Neural cell (in vitro differentiated cells): ENCODE data around the gene CDC25C. TPM values are rescaled to one million over a fixed set of nuclear protein-coding genes. Genes with fewer than 3 reads are reported as not detected.

Experiments used
- H2AFZ ChIP-seq: fragments of 200-600, 300-800 bp; sonication (generic), shearing (Covaris generic); 2 replicates; pipeline ENCODE4 v1.6.0; 2014; ENCODE audit warnings: low read depth, mild to moderate bottlenecking, antibody characterized with exemption, low read length, moderate library complexity
- H3F3A ChIP-seq: fragments of 200-600 bp; shearing (Covaris generic); 2 replicates; pipeline ENCODE4 v1.6.1; 2016; ENCODE audit warnings: mild to moderate bottlenecking, moderate library complexity, mixed read lengths, antibody characterized with exemption, low read length; ENCODE audit not compliant: insufficient read depth, poor library complexity, severe bottlenecking
- H3K27ac ChIP-seq: fragments of 200-600, 300-800 bp; sonication (generic), shearing (Covaris generic); 2 replicates; pipeline ENCODE4 v1.5.1; 2014; ENCODE audit warnings: mild to moderate bottlenecking, low read length, moderate library complexity
- H3K27me3 ChIP-seq: fragments of 300-800, 200-600 bp; sonication (generic), shearing (Covaris generic); 2 replicates; pipeline ENCODE4 v1.6.0; 2014; ENCODE audit warnings: mild to moderate bottlenecking, low read depth, low read length, moderate library complexity; ENCODE audit not compliant: insufficient read depth
- H3K36me3 ChIP-seq: fragments of 300-800, 200-600 bp; sonication (generic), shearing (Covaris generic); 2 replicates; pipeline ENCODE4 v1.5.1; 2014; ENCODE audit warnings: mild to moderate bottlenecking, antibody characterized with exemption, low read length, moderate library complexity; ENCODE audit not compliant: insufficient read depth
- H3K4me2 ChIP-seq: fragments of 300-800, 200-600 bp; sonication (generic), shearing (Covaris generic); 2 replicates; pipeline ENCODE4 v1.6.0; 2014; ENCODE audit warnings: mild to moderate bottlenecking, low read length
- H3K4me3 ChIP-seq: fragments of 300-800, 200-600 bp; sonication (generic), shearing (Covaris generic); 2 replicates; pipeline ENCODE4 v1.5.1; 2014; ENCODE audit warnings: mild to moderate bottlenecking, low read length, moderate library complexity
- H3K79me2 ChIP-seq: fragments of 200-600 bp; shearing (Covaris generic); replicated peaks from 2 replicates; pipeline ENCODE4 v1.6.0; 2014; ENCODE audit warnings: mild to moderate bottlenecking, low read length, moderate library complexity; ENCODE audit not compliant: insufficient read depth
- H3K9ac ChIP-seq: fragments of 300-800, 200-600 bp; sonication (generic), shearing (Covaris generic); 2 replicates; pipeline ENCODE4 v1.6.1; 2016; ENCODE audit warnings: mild to moderate bottlenecking, low read length, mixed read lengths
- H3K9me2 ChIP-seq: fragments of 200-600 bp; shearing (Covaris generic); 2 replicates; pipeline ENCODE4 v1.6.1; 2016; ENCODE audit warnings: mild to moderate bottlenecking, low read length, mixed read lengths; ENCODE audit not compliant: insufficient read depth
- H3K9me3 ChIP-seq: fragments of 200-600, 300-800 bp; sonication (generic), shearing (Covaris generic); 2 replicates; pipeline ENCODE4 v1.6.1; 2016; ENCODE audit warnings: mild to moderate bottlenecking, mixed run types, low read length, moderate library complexity, mixed read lengths
- H4K20me1 ChIP-seq: fragments of 200-600 bp; shearing (Covaris generic); 2 replicates; pipeline ENCODE4 v1.6.1; 2016; ENCODE audit warnings: mild to moderate bottlenecking, mixed run types; ENCODE audit not compliant: insufficient read depth
- CTCF ChIP-seq: fragments of 450-650 bp; IDR thresholded peaks from 2 replicates; pipeline ENCODE4 v1.5.1; 2014; ENCODE audit warnings: antibody characterized with exemption, mild to moderate bottlenecking, moderate library complexity; ENCODE audit not compliant: poor library complexity, severe bottlenecking
- EP300 ChIP-seq: fragments of 450-650 bp; conservative IDR thresholded peaks from 2 replicates; pipeline ENCODE4 v1.6.1; 2014; ENCODE audit warnings: antibody characterized with exemption, mild to moderate bottlenecking, moderate library complexity; ENCODE audit not compliant: poor library complexity, severe bottlenecking
- EZH2 ChIP-seq: fragments of 200-600, 300-800 bp; shearing (Covaris generic), sonication (generic); IDR thresholded peaks from 2 replicates; pipeline ENCODE4 v1.6.1; 2014; ENCODE audit warnings: antibody characterized with exemption, low read length, borderline replicate concordance, mild to moderate bottlenecking; ENCODE audit not compliant: insufficient read depth, poor library complexity, severe bottlenecking
- MXI1 ChIP-seq: fragments of 450-650 bp; conservative IDR thresholded peaks from 2 replicates; pipeline ENCODE4 v1.6.1; 2014; ENCODE audit warnings: antibody characterized with exemption, mild to moderate bottlenecking; ENCODE audit not compliant: poor library complexity, severe bottlenecking
- POLR2AphosphoS5 ChIP-seq: IDR thresholded peaks from 2 replicates; pipeline ENCODE4 v1.6.1; 2012
- RAD21 ChIP-seq: fragments of 450-650 bp; conservative IDR thresholded peaks from 2 replicates; pipeline ENCODE4 v1.6.1; 2014; ENCODE audit warnings: antibody characterized with exemption, mild to moderate bottlenecking, moderate library complexity
- REST ChIP-seq: IDR thresholded peaks from 2 replicates; pipeline ENCODE4 v1.6.1; 2012; ENCODE audit warnings: borderline replicate concordance
- SMC3 ChIP-seq: fragments of 450-650 bp; conservative IDR thresholded peaks from 2 replicates; pipeline ENCODE4 v1.6.1; 2014; ENCODE audit warnings: antibody characterized with exemption, mild to moderate bottlenecking, moderate library complexity; ENCODE audit not compliant: poor library complexity
- TAF1 ChIP-seq: IDR thresholded peaks from 2 replicates; pipeline ENCODE4 v1.6.1; 2012; ENCODE audit warnings: low read depth
- polyA plus RNA-seq: library from polyadenylated mRNA; depleted of rRNA; stranded (reverse); fragments of >200 nt; gene quantifications from 2 replicates; pipeline ENCODE4 v1.2.3, GENCODE V29; 2014

The CDC25C gene
- polyA plus RNA-seq, 1 donor from 2014 or later, result 0.71 TPM

- Histone ChIP-seq H3K79me2 (peaks cover 35% of the 10 kb centered on the region), H3F3A (no peaks in the 10 kb centered on the region), H3K9ac (no peak overlapping the region), H3K27ac (no peak overlapping the region), H3K27me3 (no peaks in the 10 kb centered on the region), H3K9me3 (no peaks in the 10 kb centered on the region), H3K36me3 (peaks cover 5% of the 10 kb centered on the region), H2AFZ (no peak overlapping the region), H3K4me3 (no peak overlapping the region), H3K9me2 (no peaks in the 10 kb centered on the region), H4K20me1 (no peaks in the 10 kb centered on the region), H3K4me2 (no peak overlapping the region)
- TF ChIP-seq CTCF (no peak), RAD21 (no peak), POLR2AphosphoS5 (no peak)
Measured at GRCh38 chr5:138351517-138351916, 19.9 kb upstream of the CDC25C start.

- Histone ChIP-seq H3K36me3 (peaks cover 5% of the 10 kb centered on the region), H3K9me2 (no peaks in the 10 kb centered on the region), H2AFZ (no peak overlapping the region), H3K27ac (no peak overlapping the region), H3K4me2 (no peak overlapping the region), H3K9me3 (no peaks in the 10 kb centered on the region), H3K4me3 (no peak overlapping the region), H4K20me1 (no peaks in the 10 kb centered on the region), H3F3A (no peaks in the 10 kb centered on the region), H3K79me2 (peaks cover 30% of the 10 kb centered on the region), H3K27me3 (no peaks in the 10 kb centered on the region), H3K9ac (no peak overlapping the region)
- TF ChIP-seq SMC3, result no peak
- TF ChIP-seq EZH2, result no peak
- no peak for TF ChIP-seq CTCF
- TF ChIP-seq TAF1, result no peak
- TF ChIP-seq POLR2AphosphoS5, result no peak
- TF ChIP-seq REST, result no peak
- TF ChIP-seq RAD21, result no peak
- no peak for TF ChIP-seq MXI1
- TF ChIP-seq EP300, result no peak
Measured at GRCh38 chr5:138351056-138351455, 19.5 kb upstream of the CDC25C start.
